ENCODE results near the gene PGGHG. TPM values are rescaled to one million over a fixed set of nuclear protein-coding genes. Genes with fewer than 3 reads are reported as not detected.

PGGHG gene
- total and polyA plus RNA-seq, 3 donors from 2014 or later, result 8.2 to 32.5 (median 26.5) TPM

GRCh38 chr11:287821-288477 is 977 bp upstream of the PGGHG start:
- TF ChIP-seq CTCF (IDR thresholded peaks at IDR 0.05) (no peak), POLR2A (IDR thresholded peaks at IDR 0.05) (no peak)
- intact Hi-C loops (cut with DNase I; ENCODE audit: low total_unique reads), result no loop called here
- H3K36me3 ChIP-seq (ENCODE audit: low read depth, missing control alignments), result no peaks in the 10 kb centered on the region
- no peak for DNase-seq
- peaks cover 4% of the 10 kb centered on the region for H3K4me1 ChIP-seq
- H3K9me3 ChIP-seq, result no peaks in the 10 kb centered on the region
- peak overlapping the region in 1 of 2 donors; percentile 77 for H3K27ac ChIP-seq
- 28 to 33% methylated on average over 37 to 41 of the region's 41 CpGs for WGBS, 2 donors
- peak overlapping the region; percentile 62 to 68 for H3K4me3 ChIP-seq
- H3K27me3 ChIP-seq, result no peaks in the 10 kb centered on the region

- TF ChIP-seq CTCF (IDR thresholded peaks at IDR 0.05) (no peak), POLR2A (IDR thresholded peaks at IDR 0.05) (no peak)
- 24 to 30% methylated on average over 4 to 7 of the region's 14 CpGs for WGBS, 2 donors
- DNase-seq, result no peak
- Histone ChIP-seq H3K4me1 (peaks cover 4% of the 10 kb centered on the region), H3K27me3 (no peaks in the 10 kb centered on the region), H3K27ac (peak overlapping the region in 1 of 2 donors; percentile 77), H3K36me3 (ENCODE audit: low read depth, missing control alignments) (no peaks in the 10 kb centered on the region), H3K4me3 (peak overlapping the region; percentile 62 to 68), H3K9me3 (no peaks in the 10 kb centered on the region)
- intact Hi-C loops (cut with DNase I; ENCODE audit: low total_unique reads), result no loop called here
Measured at GRCh38 chr11:289398-289711, 429 bp downstream of the PGGHG start.

GRCh38 chr11:289712-290620 is 1.0 kb downstream of the PGGHG start:
- no peak for DNase-seq
- H3K36me3 ChIP-seq (ENCODE audit: low read depth, missing control alignments), result no peaks in the 10 kb centered on the region
- TF ChIP-seq POLR2A (IDR thresholded peaks at IDR 0.05), result no peak
- TF ChIP-seq CTCF (IDR thresholded peaks at IDR 0.05), result no peak
- H3K4me3 ChIP-seq, result peak overlapping the region in 1 of 2 donors; percentile 68
- peaks cover 6% of the 10 kb centered on the region for H3K4me1 ChIP-seq
- no peaks in the 10 kb centered on the region for H3K27me3 ChIP-seq
- intact Hi-C loops (cut with DNase I; ENCODE audit: low total_unique reads), result loop anchor here (10.0 kb wide), 1 partner anchor 65 kb away; no protein-coding TSS in a partner anchor
- 83% methylated on average over 20 to 46 of the region's 48 CpGs for WGBS, 2 donors
- H3K27ac ChIP-seq, result peak overlapping the region in 1 of 2 donors; percentile 77
- H3K9me3 ChIP-seq, result no peaks in the 10 kb centered on the region

GRCh38 chr11:290621-291231 is 1.8 kb downstream of the PGGHG start:
- intact Hi-C loops (cut with DNase I; ENCODE audit: low total_unique reads), result loop anchor here (10.0 kb wide), 1 partner anchor 64 kb away; no protein-coding TSS in a partner anchor

More at GRCh38 chr11:290621-291231, 1.8 kb downstream of the PGGHG start:
- no peak for DNase-seq
- Histone ChIP-seq H3K4me3 (no peak overlapping the region), H3K36me3 (ENCODE audit: low read depth, missing control alignments) (no peaks in the 10 kb centered on the region), H3K27ac (no peak overlapping the region), H3K9me3 (no peaks in the 10 kb centered on the region), H3K4me1 (peaks cover 10% of the 10 kb centered on the region), H3K27me3 (no peaks in the 10 kb centered on the region)
- WGBS, 2 donors, result 85 to 100% methylated on average over 3 to 13 of the region's 13 CpGs
- TF ChIP-seq POLR2A (IDR thresholded peaks at IDR 0.05), result no peak
- TF ChIP-seq CTCF (IDR thresholded peaks at IDR 0.05), result no peak
